T-helper 2 cell (primary cell): ENCODE measurements around the gene CORO7.
A peak's percentile ranks its signal among the peaks of the same experiment; 100 is the strongest.
"Not testable (repeated sequence)": the region's sequence is repeated elsewhere in the genome, so short reads cannot be mapped to it uniquely, and the experiment has no call there.

Experiments
- DNase-seq, 5 experiments: peaks; one replicate each; pipeline versions ENCODE4 v3.0.0 to v3.0.0-alpha.2; 2012 to 2022

Gene CORO7

DNA sequence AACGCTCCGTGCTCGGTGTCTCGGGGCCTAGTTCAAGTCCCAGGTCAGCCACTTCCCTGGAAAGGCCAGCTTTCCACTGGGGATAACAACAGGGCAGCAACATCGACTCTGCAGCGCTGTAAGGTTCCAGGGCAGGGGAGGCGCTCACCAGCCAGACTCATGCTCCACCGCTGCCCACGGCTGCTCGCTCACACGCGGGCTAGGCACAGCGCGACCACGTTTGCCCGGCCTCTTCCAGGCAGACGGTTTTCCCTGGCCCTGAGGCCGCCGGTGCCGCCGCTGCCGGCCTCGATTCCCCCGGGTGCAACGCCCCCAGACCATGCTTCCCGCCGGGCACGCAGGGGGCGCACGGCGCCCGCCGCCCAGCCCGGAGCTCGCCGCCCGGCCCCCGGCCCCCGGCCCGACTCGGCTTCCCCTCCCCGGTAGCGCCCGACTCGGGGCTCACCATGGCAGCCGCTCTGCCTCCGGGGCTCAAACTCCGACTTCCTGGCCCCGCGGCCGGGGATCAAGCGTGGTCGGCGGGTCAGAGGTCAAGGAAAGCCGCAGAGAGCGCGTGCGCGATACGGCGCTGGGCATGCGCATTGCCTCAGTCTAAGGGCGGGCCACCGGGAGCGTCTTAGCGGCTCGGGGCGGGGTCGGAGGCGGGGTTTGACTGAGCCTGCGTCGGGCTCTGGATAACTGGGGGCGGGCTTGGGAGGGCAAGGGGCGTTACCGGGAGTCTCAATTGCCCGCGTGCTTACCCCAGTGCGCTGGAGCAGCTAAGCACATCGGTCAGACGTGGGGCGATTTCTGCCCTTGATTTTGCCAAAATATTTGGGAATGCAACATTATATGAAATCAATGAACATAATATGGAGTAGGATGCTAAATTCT, 65.4 kb downstream of the CORO7 start, which contains the start of gene PAM16:
PAM16 (minus strand) TSS at position 535 of the 873 bp plus-strand sequence; CDS start at position 448, 87 bp downstream.
- DNase-seq = peak; percentile 95 to 98 (median 97)

DNA sequence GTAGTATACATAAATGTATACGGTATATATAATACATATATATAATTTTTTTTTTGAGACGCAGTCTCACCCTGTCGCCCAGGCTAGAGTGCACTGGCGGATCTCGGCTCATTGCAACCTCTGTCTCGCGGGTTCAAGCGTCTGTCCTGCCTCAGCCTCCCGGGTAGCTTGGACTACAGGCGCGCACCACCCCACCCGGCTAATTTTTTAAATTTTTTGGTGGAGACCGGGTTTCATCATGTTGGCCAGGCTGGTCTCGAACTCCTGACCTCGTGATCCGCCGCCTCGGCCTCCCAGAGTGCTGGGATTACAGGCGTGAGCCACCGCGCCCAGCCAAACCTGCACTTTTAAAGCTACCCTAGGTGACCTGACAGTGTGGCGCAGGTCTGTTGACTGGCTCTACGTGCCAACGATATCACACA, 66.0 kb downstream of the CORO7 start:
- DNase-seq = no peak

DNA sequence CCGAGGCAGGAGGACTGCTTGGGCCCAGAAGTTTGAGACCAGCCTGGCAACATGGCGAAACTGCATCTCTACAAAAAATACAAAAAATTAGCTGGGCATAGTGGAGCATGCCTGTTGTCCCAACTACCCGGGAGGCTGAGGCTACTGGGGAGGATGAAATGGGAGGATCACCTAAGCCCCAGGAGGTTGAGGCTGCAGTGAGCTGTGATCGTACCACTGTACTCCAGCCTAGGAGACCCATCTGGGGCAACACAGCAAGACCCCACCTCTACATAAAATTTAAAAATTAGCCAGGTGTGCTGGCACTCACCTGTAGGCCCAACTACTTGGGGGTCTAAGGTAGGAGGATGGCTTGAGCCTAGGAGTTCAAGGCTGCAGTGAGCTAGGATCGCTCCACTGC, 67.1 kb downstream of the CORO7 start:
- DNase-seq = no peak

DNA sequence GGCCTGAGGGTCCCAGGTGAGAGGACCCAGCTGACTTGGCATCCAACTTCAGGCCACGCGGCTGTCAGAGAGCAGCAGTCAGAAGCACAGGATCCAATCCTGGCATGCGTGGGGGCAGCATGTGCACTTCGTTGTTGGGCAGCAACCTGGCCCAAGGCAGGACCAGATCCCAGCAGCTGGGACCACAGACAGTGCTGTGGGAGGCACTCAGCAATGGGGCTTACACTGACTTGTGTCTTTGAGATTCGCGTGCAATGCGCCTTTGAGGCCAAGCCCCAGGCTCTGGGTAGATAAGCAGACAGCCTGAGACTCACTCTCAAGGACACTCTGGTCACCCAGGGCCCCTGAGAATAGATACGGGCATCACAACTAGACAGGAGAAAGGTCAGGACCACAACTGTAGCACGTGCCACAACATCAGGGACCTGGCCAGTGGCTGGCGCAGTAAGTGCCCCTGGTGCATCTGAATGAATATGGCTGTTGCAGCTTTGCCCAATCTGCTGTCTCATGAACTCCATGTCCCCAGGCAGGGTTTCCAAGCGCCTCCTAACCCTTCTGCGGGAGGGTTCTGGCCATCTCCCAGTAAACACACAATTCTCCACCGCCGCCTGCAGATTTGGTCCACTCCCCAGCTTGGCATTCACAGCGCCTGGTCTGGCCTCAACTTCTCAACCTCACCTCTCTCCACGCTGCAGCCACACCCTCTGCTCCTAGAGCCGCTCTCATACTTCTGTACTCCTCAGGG, 68.5 kb downstream of the CORO7 start:
- no peak for DNase-seq

DNA sequence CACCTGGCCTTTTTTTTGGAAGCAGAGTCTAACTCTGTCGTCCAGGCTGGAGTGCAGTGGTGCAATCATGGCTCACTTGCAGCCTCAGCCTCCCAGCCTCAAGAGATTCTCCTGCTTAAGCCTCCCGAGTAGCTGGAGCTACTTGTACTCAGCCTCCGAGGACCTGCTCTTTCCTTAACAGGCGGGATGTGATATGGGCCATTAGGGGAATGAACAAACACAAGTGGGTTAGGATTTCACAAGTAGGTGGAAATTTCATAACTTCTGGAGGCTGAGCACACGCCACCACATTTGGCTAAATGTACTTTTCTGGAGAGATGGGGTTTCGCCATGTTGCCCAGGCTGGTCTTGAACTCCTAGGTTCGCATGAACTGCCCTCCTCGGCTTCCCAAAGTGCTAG, 69.4 kb downstream of the CORO7 start:
- DNase-seq = no peak

DNA sequence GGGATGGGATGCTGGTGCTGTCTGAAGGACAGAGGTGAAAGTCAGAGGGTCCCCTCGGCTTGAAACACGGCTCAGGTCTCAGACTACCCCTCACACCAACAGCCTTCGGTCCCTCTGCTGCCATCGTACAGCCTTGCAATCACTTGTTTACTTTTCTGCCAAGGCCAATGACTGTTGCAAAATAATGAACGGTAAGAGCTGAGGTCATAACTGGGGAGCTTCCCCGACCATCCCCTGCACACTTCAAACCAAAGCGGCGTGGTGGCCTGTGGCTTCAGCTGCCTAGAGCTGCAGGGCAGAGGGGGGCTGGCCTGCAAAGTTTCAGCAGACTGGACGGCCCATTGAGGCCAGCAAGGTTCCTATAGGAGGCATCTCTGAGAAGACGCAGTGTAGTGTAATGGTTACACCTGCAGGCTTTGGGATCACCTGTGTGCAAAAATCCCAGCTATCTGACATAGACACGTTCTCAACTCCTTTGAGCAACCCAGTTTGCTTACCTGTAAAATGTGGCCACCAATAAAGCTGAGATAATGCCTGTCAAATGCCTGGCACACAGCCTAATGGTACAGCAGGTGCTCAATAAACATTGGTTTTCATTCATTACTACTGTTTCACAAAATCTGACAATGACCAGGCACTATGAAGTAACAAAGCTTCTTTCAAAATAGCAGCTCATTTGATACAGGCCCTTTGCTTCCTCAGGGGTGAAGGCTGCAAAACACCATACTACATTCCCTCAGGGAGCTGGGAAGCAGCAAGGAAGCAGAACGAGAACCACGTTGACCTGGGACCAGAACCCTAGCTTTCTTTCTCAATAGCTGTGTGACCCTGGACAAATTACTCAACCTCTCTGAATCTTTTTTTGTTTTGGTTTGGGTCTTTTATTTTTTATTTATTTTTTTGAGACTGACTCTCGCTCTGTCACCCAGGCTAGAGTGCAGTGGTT, 70.3 kb downstream of the CORO7 start:
- no peak for DNase-seq

DNA sequence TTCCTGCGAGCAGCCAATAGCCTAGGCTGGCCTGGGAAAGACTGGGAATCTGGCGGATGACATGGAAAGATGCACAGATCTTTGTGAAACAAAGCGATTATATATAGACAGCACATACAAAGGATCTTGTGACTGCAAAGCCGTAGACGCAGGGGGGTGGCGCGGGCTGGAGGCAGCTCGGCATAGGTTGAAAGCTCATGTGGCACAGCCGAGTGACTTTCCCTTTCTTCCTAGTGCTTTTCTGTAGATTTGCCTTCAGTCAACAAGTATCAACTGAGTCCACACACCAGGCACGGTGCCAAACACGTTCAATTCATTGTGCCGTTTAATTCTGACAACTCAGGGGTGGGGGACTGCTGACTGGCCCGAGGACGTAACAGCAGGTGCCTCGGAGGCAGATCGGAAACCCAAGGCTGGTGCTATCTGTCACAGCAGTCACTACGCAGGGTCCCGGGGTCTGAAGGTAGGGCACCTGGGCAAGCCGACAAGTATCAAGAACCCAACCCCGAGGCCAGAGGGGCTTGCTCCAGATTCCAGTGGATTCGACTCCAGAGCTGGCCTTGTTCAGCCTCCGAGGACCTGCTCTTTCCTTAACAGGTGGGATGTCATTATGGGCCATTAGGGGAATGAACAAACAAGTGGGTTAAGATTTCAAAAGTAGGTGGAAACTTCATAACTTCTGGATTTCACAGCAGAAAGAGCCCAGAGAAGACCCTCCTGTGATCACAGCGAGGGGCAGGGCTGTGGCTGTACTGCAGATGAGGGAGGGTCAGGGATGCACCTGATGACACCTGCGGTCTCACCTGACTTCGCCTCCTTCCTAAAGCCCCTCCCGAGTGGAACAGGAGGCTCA, 71.2 kb downstream of the CORO7 start:
- DNase-seq = no peak

DNA sequence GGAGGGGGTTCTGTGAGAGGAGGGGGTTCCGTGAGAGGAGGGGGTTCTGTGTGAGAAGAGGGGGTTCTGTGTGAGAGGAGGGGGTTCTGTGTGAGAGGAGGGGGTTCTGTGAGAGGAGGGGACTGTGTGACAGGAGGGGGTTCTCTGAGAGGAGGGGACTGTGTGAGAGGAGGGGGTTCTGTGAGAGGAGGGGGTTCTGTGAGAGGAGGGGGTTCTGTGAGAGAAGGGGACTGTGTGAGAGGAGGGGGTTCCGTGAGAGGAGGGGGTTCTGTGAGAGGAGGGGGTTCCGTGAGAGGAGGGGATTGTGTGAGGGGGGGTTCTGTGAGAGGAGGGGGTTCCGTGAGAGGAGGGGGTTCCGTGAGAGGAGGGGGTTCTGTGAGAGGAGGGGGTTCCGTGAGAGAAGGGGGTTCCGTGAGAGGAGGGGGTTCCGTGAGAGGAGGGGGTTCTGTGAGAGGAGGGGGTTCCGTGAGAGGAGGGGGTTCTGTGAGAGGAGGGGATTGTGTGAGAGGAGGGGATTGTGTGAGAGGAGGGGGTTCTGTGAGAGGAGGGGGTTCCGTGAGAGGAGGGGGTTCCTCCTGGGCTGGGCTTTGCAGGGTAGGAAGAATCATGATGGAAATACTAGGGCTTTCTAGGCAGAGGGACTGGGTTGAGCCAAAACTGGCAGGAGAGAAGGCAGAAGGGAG, 72.0 kb downstream of the CORO7 start:
- not testable (repeated sequence) for DNase-seq

DNA sequence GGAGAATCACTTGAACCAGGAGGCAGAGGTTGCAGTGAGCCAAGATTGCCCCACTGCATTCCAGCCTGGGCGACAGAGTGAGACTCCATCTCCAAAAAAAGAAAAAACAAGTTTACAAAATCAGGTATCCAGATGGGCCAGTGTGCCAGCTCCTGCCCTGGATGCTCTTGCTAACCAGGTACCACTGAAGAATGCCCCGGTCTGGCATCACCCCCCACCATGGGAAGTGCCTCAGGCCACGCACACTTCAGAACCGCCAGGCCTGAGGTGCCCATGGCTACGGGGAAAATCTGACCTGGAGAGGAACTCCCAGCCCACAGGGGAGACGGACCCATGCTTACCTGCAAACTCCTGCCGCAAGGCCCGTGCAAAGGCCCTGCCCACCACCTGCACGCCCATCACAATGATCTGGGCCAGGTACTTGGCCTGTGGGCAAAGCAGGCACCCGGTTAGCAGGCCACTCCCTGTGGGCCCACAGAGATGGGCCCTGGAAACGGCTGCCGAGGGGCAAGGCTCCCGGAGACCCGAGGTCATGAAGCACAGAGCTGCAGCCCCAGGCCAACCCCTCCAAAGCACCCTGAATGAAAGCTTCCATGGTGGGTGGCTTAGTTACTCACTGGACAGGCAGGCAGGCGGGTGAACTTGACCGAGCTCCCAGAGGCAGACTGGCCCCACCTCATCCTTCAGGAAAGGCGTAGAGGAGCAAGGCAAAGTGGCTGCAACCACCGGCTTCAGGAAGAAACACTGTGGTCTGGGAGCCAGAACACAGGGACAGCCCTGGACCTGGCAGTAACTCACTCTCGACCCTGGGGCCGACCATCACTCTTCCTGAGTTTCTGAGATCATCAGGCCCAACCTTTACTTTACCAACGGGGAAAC, 73.3 kb downstream of the CORO7 start:
- no peak for DNase-seq

DNA sequence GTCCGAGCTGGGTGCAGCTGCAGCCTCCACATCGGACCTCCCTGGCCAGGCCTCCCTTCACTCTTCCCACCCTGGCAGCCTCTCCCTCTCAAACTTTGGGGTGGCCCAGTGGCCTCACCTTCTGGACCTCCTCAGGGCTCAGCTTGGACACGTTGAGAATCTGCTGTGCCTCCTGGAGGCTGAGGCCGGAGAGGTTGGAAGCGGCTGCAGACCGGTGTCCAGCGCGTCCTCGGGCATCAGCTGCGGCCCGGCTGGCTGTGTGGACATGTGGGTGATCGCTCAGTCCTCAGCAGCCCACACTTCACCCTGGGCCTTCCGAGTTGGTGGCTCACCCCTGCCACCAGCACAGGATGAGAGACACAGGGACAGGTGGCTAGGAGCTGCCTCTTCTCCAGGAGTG, 75.1 kb downstream of the CORO7 start:
- DNase-seq = no peak

DNA sequence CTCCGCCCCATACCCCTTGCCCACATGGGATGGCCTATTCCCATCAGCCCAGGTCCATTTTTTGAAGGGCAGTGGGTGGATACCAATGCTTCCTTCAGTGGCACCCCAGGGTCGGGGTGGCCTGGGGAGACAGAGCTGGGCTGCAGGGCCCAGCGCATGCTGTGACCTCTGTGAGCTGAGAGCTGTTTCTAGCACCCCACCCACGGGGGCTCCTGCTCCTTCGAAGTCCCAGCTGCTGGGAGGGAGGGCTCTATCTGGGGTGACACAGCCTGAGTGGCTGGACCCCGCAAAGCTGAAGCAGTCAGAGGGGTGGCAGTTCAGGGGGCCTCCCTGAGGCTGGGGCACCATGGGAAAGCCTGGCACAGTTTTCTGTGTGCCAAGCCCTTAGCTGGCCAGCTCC, 76.0 kb downstream of the CORO7 start:
- DNase-seq = no peak

DNA sequence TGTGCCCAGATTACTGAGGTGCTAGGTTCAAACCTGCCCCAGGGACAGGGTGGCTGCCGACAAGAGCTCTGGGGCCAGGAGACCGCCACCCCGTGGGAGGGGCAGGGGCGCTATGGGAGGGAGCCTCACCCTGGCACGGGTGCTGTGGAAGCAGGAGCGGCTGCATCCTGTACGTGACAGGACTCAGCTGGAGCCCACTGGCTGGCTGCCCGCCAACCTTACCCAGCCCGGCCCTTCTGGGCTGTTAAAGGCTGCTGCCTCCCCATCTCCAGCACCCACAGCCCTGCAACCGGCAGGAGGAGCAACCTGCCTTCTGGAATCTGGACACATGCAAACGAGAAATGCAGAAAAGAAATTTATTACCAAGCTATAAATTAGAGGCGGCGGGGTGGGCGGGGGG, 76.5 kb downstream of the CORO7 start:
- no peak for DNase-seq

DNA sequence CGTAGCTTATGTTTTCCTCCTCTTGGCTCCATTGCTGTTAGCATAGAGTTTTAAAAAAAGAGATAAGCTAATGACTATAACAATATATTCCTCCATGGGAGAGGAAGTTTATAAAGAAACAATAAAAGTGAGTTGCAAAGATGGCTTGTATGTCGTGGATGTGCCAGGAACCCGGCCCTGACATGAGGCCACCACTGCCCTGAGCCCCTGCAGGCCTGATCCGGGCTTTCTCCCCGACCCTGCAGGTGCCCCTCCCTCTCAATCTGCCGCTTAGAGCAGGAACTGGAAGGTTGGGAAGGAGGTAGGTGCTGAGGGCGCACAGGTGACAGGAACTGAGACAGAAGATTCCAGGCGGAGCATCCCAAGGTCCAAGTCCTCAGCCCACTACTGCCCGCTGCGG, 76.9 kb downstream of the CORO7 start:
- no peak for DNase-seq

DNA sequence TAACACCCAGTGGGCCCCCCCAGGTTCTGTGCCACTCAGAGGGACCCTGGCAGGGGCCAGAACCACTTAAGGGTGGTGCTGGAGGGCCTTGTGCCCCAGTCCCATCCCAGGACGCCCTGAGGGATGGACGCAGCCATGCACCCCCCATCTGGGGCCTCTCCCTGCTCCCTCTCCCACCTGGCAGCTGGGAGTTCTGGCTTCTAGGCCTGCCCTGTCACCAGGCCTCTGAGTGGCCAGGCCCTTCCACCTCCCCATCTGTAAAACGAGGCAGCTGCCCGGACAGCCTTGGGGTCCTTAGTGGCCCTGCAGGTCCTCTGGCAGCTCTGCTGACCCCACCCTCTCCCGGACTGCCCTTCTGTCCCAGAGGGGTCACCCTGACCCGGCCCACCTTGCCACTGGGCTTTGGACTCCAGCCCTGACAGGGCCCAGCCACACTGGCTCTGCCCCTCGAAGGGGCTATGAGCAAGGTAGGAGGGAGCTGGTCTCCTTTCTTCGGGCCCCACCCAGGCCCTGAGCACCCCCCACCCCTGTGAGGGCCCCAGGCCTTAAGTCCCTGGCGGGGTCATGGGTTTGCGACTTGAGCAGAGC, 77.6 kb downstream of the CORO7 start:
- no peak for DNase-seq

DNA sequence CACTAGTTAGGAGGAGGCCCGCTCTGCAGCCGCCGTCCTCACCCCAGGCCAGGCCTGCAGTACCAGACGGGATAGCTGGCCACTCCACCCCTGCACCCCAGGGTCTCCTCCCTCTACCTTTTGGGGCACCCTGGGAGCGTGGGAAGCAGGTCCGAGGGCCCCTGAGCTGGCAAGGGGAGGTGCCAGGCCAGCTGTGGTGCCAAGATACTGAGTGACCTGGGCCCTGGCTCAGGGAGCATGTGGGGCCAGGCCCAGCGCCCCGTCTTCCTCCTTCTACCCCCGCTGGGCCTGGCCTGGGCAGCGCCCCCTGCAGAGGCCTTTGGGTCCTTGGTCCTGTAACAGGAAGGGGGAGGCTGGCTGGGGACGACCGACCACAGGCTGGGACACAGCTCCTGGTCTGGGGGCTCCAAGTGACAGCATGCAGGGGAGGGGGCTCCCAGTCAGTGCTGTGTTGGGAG, 78.2 kb downstream of the CORO7 start:
- no peak for DNase-seq

DNA sequence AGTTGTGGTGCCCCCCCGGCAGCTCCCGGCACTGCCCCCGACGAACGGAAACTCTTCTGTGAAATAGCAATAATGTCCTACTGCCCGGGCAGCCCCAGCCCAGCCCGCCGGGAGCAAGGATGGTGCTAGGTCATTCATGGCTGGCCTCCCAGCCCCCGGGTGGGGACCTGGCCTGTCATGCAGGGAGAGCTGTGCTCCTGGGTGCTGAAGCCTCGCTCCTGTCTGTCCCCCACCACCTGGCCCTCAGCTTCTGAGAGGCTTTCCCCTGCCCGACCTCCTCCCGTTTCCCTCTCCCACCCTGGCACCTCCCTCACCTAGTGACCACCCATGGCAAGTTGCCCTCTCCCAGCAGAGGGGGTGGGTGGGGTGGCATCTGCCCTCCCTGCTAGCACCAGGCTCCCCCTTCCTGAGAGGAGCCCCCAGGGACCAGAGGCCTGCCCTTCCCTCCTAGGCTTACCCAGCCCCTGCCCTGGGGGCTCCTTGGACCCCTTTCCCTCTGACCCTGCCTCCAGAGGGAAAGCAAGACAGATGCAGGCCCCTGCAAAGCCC, 78.8 kb downstream of the CORO7 start:
- DNase-seq = no peak

DNA sequence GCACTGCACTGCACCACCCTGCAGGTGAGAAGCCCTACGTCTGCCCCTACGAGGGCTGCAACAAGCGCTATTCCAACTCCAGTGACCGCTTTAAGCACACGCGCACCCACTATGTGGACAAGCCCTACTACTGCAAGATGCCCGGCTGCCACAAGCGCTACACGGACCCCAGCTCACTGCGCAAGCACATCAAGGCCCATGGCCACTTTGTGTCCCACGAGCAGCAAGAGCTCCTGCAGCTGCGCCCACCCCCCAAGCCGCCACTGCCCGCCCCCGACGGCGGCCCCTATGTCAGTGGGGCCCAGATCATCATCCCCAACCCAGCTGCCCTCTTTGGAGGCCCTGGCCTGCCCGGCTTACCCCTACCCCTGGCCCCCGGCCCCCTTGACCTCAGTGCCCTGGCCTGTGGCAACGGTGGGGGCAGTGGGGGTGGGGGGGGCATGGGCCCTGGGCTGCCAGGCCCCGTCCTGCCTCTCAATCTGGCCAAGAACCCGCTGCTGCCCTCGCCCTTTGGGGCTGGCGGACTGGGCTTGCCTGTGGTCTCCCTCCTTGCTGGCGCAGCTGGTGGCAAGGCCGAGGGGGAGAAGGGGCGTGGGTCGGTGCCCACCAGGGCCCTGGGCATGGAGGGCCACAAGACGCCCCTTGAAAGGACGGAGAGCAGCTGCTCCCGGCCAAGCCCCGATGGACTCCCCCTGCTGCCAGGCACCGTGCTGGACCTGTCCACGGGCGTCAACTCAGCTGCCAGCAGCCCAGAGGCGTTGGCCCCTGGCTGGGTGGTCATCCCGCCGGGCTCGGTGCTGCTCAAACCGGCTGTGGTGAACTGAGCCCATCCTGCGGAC, 79.5 kb downstream of the CORO7 start:
- DNase-seq = no peak
